ENCODE data around the gene CDC42EP4. TPM values are rescaled to one million over a fixed set of nuclear protein-coding genes. Genes with fewer than 3 reads are reported as not detected.

The CDC42EP4 gene
- total RNA-seq, 2 experiments from 2014 or later: not detected

DNA sequence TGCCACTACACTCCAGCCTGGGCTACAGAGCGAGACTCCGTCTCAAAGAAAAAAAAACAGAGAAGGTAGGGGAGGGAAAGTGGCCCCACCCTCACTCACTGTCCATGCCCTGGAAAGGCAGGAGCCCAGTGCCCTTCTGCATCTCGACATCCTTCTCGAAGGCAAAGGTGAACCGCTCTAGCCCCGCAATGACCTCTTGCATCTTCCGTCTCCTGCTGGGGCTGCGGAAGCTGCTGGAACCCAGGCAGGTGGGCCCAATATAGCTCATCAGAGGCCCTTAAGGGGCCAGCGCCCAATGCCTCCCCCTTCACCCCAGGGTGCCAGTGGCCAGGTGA is 50.2 kb downstream of the CDC42EP4 start, which contains the start of gene CPSF4L:
Gene CPSF4L, minus strand, starts transcription at position 264 of the 335 bp plus-strand sequence. Its CDS starts 62 bp downstream, at position 202.
- H3K9me2 ChIP-seq (ENCODE audit: insufficient read depth, low read length): no peaks in the 10 kb centered on the region
- no peaks in the 10 kb centered on the region for H3K36me3 ChIP-seq (ENCODE audit: insufficient read depth, low read length)
- no peak within 1 kb of the TSS for H3K4me3 ChIP-seq (ENCODE audit: low read depth, low read length, poor library complexity, severe bottlenecking)
- H3K9me3 ChIP-seq (ENCODE audit: low read length): no peaks in the 10 kb centered on the region
- TF ChIP-seq, protein P1, sequence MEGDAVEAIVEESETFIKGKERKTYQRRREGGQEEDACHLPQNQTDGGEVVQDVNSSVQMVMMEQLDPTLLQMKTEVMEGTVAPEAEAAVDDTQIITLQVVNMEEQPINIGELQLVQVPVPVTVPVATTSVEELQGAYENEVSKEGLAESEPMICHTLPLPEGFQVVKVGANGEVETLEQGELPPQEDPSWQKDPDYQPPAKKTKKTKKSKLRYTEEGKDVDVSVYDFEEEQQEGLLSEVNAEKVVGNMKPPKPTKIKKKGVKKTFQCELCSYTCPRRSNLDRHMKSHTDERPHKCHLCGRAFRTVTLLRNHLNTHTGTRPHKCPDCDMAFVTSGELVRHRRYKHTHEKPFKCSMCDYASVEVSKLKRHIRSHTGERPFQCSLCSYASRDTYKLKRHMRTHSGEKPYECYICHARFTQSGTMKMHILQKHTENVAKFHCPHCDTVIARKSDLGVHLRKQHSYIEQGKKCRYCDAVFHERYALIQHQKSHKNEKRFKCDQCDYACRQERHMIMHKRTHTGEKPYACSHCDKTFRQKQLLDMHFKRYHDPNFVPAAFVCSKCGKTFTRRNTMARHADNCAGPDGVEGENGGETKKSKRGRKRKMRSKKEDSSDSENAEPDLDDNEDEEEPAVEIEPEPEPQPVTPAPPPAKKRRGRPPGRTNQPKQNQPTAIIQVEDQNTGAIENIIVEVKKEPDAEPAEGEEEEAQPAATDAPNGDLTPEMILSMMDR (conservative IDR thresholded peaks at IDR 0.05; ENCODE audit: low read length): no peak
- TF ChIP-seq EZH2phosphoT487 (IDR thresholded peaks at IDR 0.05; ENCODE audit: borderline replicate concordance, low read depth, low read length): no peak
- ChIA-PET CTCF (ENCODE audit: unreplicated experiment) (no interaction called here), POLR2A (no interaction called here)
- DNase-seq (ENCODE audit: low spot score): no peak
- intact Hi-C loops (cut with micrococcal nuclease; ENCODE audit: unreplicated experiment): no loop called here
- BruUV-seq (replicated peaks): no TSS peak
- no peaks in the 10 kb centered on the region for H4K20me1 ChIP-seq (ENCODE audit: insufficient read depth, low read length)
- H2AFZ ChIP-seq (ENCODE audit: low read length): no peak within 1 kb of the TSS
- H3K4me1 ChIP-seq (ENCODE audit: insufficient read depth, low read length, poor library complexity, severe bottlenecking): no peaks in the 10 kb centered on the region
- H3K4me2 ChIP-seq (ENCODE audit: low read length): no peak within 1 kb of the TSS
- no peak within 1 kb of the TSS for H3K27ac ChIP-seq (ENCODE audit: low read depth, low read length, poor library complexity, severe bottlenecking)
- no peaks in the 10 kb centered on the region for H3K79me2 ChIP-seq (ENCODE audit: insufficient read depth, low read depth, low read length)

DNA sequence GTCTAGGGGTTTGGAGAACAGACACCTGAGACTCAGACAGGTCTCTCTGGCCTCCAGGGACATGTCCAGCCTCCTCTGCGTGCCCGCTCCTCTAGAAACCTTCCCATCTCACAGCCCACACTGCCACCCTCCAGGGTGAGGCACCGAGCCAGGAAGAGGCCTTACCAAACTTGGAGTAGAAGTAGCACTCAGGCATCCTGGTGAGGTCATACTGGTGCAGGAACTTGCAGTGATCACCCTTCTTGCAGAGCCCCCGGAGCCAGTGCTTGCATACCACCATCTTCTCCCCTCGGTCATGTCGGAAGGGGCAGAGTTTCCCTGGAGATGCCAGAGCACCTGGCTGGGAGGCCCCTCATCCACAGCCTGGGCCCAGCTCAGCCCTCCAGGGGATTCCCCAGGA is 54.3 kb downstream of the CDC42EP4 start:
- Histone ChIP-seq H2AFZ (ENCODE audit: low read length) (no peak overlapping the region), H3K4me2 (ENCODE audit: low read length) (no peak overlapping the region), H3K79me2 (ENCODE audit: insufficient read depth, low read depth, low read length) (no peaks in the 10 kb centered on the region), H3K4me3 (ENCODE audit: low read depth, low read length, poor library complexity, severe bottlenecking) (no peak overlapping the region), H3K4me1 (ENCODE audit: insufficient read depth, low read length, poor library complexity, severe bottlenecking) (no peaks in the 10 kb centered on the region), H4K20me1 (ENCODE audit: insufficient read depth, low read length) (no peaks in the 10 kb centered on the region), H3K36me3 (ENCODE audit: insufficient read depth, low read length) (no peaks in the 10 kb centered on the region), H3K9me3 (ENCODE audit: low read length) (no peaks in the 10 kb centered on the region), H3K27ac (ENCODE audit: low read depth, low read length, poor library complexity, severe bottlenecking) (no peak overlapping the region), H3K9me2 (ENCODE audit: insufficient read depth, low read length) (no peaks in the 10 kb centered on the region)
- DNase-seq (ENCODE audit: low spot score): no peak
- CTCF ChIA-PET (ENCODE audit: unreplicated experiment): interaction anchor here (0.9 kb wide), 1 partner anchor 112 kb away, joined by 3 read pairs; no protein-coding TSS in a partner anchor
- no TSS peak for BruUV-seq (replicated peaks)
- intact Hi-C loops (cut with micrococcal nuclease; ENCODE audit: unreplicated experiment): loop anchor here (10.0 kb wide), 1 partner anchor 693 kb away; no protein-coding TSS in a partner anchor
- POLR2A ChIA-PET: no interaction called here
- no peak for TF ChIP-seq EZH2phosphoT487 (IDR thresholded peaks at IDR 0.05; ENCODE audit: borderline replicate concordance, low read depth, low read length)
- TF ChIP-seq, protein P1 (conservative IDR thresholded peaks at IDR 0.05; ENCODE audit: low read length): no peak

DNA sequence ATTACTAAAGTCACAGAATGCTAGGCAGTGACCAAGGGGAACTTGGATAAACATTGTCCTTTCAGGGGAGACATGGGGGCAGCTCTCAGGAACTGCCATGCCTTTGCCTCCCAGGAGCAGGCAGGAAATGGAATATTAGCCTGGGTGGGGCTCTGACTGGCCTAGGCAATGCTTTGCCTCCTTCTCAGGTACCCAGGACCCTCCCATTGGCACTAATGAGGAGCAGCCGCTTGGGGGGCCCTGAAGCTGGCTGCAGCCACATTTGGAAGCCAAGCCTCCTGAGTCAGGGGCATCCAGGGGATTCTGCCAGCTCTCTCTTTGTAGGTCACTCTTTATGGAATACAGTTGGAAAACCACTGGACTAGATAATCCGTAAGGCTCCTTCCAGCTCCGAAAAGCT is 55.6 kb downstream of the CDC42EP4 start:
- no TSS peak for BruUV-seq (replicated peaks)
- H3K79me2 ChIP-seq (ENCODE audit: insufficient read depth, low read depth, low read length): no peaks in the 10 kb centered on the region
- no peak overlapping the region for H3K4me2 ChIP-seq (ENCODE audit: low read length)
- H2AFZ ChIP-seq (ENCODE audit: low read length): no peak overlapping the region
- H3K4me1 ChIP-seq (ENCODE audit: insufficient read depth, low read length, poor library complexity, severe bottlenecking): no peaks in the 10 kb centered on the region
- intact Hi-C loops (cut with micrococcal nuclease; ENCODE audit: unreplicated experiment): loop anchor here (10.0 kb wide), 1 partner anchor 691 kb away; no protein-coding TSS in a partner anchor
- H3K27ac ChIP-seq (ENCODE audit: low read depth, low read length, poor library complexity, severe bottlenecking): no peak overlapping the region
- no peaks in the 10 kb centered on the region for H3K9me2 ChIP-seq (ENCODE audit: insufficient read depth, low read length)
- POLR2A ChIA-PET: no interaction called here
- CTCF ChIA-PET (ENCODE audit: unreplicated experiment): interaction anchor here (0.5 to 1.0 kb wide), 2 partner anchors 14 to 109 kb away, joined by 3 read pairs; no protein-coding TSS in a partner anchor
- no peaks in the 10 kb centered on the region for H4K20me1 ChIP-seq (ENCODE audit: insufficient read depth, low read length)
- H3K36me3 ChIP-seq (ENCODE audit: insufficient read depth, low read length): no peaks in the 10 kb centered on the region
- H3K9me3 ChIP-seq (ENCODE audit: low read length): no peaks in the 10 kb centered on the region
- DNase-seq (ENCODE audit: low spot score): no peak
- TF ChIP-seq, protein P1 (conservative IDR thresholded peaks at IDR 0.05; ENCODE audit: low read length): no peak
- TF ChIP-seq EZH2phosphoT487 (IDR thresholded peaks at IDR 0.05; ENCODE audit: borderline replicate concordance, low read depth, low read length): no peak
- H3K4me3 ChIP-seq (ENCODE audit: low read depth, low read length, poor library complexity, severe bottlenecking): no peak overlapping the region
